ENCODE measurements around the gene KDM4B. TPM values are rescaled to one million over a fixed set of nuclear protein-coding genes. Genes with fewer than 3 reads are reported as not detected.

Gene KDM4B
- total and polyA plus RNA-seq, 12 donors: 12.4 to 35.8 (median 30.3) TPM

DNA sequence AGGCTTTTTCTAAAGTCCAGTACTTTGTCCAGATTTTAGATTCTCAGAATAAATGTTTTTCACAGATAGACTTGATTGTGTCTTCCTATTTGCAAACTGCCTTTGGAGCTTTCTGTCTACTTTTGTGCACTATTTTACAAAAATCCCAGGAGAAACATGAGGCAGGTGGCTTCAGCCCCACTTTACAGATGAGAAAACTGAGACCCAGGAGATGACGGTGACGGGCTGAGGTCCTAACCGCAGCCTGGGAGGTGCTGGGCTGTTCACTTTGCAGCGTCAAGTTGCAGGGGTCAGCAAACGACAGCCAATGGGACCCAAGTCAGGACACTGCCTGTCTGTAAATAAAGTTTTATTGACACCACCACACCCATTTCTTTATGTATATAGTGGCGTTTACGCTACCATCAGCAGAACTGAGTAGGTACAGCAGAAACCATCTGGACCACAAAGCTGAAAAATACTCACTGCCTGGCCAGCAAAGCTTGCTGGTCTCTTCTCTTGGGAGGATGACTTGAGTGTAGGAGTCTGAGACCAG is 6.8 kb upstream of the KDM4B start:
- peaks cover 0 to 21% (median 0%) of the 10 kb centered on the region in 9 donors for H3K36me3 ChIP-seq
- intact Hi-C loops (cut with DNase I): loop anchor here in 1 of 10 donors (10.0 kb wide), 1 partner anchor 97 kb away; the partner anchor contains the start of gene PLIN3
- no peaks in the 10 kb centered on the region for H3K9me3 ChIP-seq
- no peak for ATAC-seq
- H3K27ac ChIP-seq: no peak overlapping the region
- WGBS, 2 donors: 97 to 99% methylated on average over 7 of the region's 7 CpGs
- TF ChIP-seq, protein P1, sequence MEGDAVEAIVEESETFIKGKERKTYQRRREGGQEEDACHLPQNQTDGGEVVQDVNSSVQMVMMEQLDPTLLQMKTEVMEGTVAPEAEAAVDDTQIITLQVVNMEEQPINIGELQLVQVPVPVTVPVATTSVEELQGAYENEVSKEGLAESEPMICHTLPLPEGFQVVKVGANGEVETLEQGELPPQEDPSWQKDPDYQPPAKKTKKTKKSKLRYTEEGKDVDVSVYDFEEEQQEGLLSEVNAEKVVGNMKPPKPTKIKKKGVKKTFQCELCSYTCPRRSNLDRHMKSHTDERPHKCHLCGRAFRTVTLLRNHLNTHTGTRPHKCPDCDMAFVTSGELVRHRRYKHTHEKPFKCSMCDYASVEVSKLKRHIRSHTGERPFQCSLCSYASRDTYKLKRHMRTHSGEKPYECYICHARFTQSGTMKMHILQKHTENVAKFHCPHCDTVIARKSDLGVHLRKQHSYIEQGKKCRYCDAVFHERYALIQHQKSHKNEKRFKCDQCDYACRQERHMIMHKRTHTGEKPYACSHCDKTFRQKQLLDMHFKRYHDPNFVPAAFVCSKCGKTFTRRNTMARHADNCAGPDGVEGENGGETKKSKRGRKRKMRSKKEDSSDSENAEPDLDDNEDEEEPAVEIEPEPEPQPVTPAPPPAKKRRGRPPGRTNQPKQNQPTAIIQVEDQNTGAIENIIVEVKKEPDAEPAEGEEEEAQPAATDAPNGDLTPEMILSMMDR (IDR thresholded peaks at IDR 0.05): no peak
- H3K27me3 ChIP-seq: no peaks in the 10 kb centered on the region
- no peak for DNase-seq
- H3K4me1 ChIP-seq: no peaks in the 10 kb centered on the region
- H3K4me3 ChIP-seq: no peak overlapping the region

DNA sequence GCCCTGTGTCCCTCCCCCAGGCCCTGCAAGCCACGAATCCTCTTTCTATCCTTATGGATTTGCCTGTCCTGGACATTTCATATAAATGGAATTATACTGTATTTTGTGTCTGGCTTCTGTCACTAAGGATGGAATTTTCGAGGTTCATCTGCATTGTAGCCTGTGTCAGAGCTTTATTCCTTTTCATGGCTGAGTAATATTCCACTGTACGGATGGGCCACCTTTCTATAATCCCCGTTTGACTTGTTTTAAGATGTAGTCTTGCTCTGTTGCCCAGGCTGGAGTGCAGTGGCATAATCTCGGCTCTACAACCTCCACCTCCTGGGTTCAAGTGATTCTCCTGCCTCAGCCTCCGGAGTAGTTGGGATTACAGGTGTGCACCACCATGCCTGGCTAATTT is 3.9 kb upstream of the KDM4B start:
- Histone ChIP-seq H3K9me3 (no peaks in the 10 kb centered on the region), H3K27me3 (no peaks in the 10 kb centered on the region), H3K27ac (no peak overlapping the region), H3K4me3 (no peak overlapping the region), H3K4me1 (peaks cover 0 to 12% (median 3%) of the 10 kb centered on the region in 9 donors), H3K36me3 (peaks cover 0 to 7% (median 0%) of the 10 kb centered on the region in 9 donors)
- no peak for DNase-seq
- 94 to 95% methylated on average over 6 of the region's 6 CpGs for WGBS, 2 donors
- TF ChIP-seq, protein P1 (IDR thresholded peaks at IDR 0.05): no peak
- no peak for ATAC-seq
- intact Hi-C loops (cut with DNase I): loop anchor here in 2 of 10 donors (5.0 to 10.0 kb wide), 2 partner anchors 98 to 100 kb away; partner anchors contain the start of gene PLIN3 (in 2 of the 2)

DNA sequence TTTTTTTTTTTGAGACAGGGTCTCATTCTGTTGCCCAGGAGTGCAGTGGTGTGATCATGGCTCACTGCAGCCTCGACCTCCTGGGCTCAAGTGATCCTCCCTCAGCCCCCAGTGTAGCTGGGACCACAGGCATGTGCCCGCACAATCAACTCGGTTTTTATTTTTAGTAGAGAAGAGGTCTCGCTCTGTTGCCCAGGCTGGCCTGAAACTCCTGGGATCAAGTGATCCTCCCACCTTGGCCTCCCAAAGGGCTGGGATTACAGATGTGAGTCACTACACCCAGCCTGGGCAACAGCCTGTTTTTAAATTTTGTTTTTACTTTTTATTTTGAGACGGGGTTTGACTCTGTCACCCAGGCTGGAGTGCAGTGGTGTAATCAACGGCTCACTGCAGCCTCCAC is 2.3 kb upstream of the KDM4B start:
- no peak for ATAC-seq
- Histone ChIP-seq H3K4me1 (peaks cover 3 to 27% (median 18%) of the 10 kb centered on the region in 9 donors), H3K27me3 (no peaks in the 10 kb centered on the region), H3K9me3 (no peaks in the 10 kb centered on the region), H3K36me3 (peaks cover 0 to 3% (median 0%) of the 10 kb centered on the region in 9 donors), H3K27ac (no peak overlapping the region), H3K4me3 (no peak overlapping the region)
- intact Hi-C loops (cut with DNase I): loop anchor here in 2 of 10 donors (5.0 to 10.0 kb wide), 2 partner anchors 99 to 102 kb away; partner anchors contain the start of gene PLIN3 (in 2 of the 2)
- TF ChIP-seq, protein P1 (IDR thresholded peaks at IDR 0.05): no peak
- DNase-seq: no peak
- 83 to 85% methylated on average over 6 of the region's 6 CpGs for WGBS, 2 donors

DNA sequence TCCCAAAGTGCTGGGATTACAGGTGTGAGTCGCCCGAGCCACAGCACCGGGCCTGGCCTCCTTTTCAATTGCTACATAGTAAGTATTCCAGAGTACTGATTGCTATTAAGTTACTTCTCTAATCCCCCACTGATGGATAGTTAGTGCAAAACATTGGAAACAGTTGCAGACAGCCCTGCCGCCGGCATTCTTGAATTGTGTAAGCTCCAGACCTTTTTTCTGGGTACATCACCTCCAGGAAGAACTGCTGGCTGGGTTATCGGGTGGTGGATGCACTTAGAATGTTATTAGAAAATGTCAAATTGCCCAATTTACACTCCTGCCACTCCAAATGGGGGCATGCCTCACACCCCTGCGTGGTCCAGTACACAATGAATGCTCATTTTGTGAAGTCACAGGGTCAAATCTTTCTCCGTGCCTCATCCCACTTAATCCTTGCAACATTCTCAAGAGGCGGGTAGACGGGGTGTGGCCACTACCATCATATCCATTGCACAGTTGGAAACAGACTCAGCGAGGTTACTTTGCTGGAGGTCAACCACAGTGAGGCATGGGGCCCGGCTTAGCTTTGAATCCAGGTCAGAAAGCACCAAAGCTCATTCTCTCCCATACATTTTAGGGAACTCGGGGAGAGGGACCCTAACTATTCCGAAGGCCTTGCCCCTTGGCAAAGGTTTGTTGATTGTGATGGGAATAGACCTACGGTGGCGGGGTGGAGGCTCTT is 1.0 kb upstream of the KDM4B start:
- Histone ChIP-seq H3K36me3 (no peaks in the 10 kb centered on the region), H3K9me3 (no peaks in the 10 kb centered on the region), H3K4me3 (peak overlapping the region in 8 of 10 donors; percentile 12 to 50 (median 40)), H3K27ac (peak overlapping the region in 7 of 10 donors; percentile 37 to 87 (median 60)), H3K4me1 (peaks cover 3 to 41% (median 32%) of the 10 kb centered on the region in 9 donors), H3K27me3 (no peaks in the 10 kb centered on the region)
- ATAC-seq (no peak), DNase-seq (no peak)
- WGBS, 2 donors: 76 to 84% methylated on average over 16 of the region's 16 CpGs
- TF ChIP-seq, protein P1 (IDR thresholded peaks at IDR 0.05): no peak
- intact Hi-C loops (cut with DNase I): loop anchor here in 2 of 10 donors (5.0 to 10.0 kb wide), 2 partner anchors 101 to 103 kb away; partner anchors contain the start of gene PLIN3 (in 2 of the 2)

All from heart right ventricle (tissue), 16 donors.